Activated naive CD4-positive, alpha-beta T cell treated with anti-CD3 and anti-CD28 coated beads, Interleukin-2, amount 50 U/mL, for 24 hours (primary cell): ENCODE data around the gene ISYNA1.
A peak's percentile ranks its signal among the peaks of the same experiment; 100 is the strongest.

Source experiments
- H3K27ac Mint-ChIP-seq: one replicate; pipeline ENCODE4 v1.8.0; 2021; ENCODE audit warnings: mild to moderate bottlenecking, mixed read lengths
- H3K27me3 Mint-ChIP-seq: one replicate; pipeline ENCODE4 v1.8.0; 2021; ENCODE audit warnings: mixed read lengths
- H3K36me3 Mint-ChIP-seq: one replicate; pipeline ENCODE4 v1.8.0; 2021; ENCODE audit warnings: mixed read lengths
- H3K4me1 Mint-ChIP-seq: one replicate; pipeline ENCODE4 v1.8.0; 2021; ENCODE audit warnings: mixed read lengths
- H3K4me3 Mint-ChIP-seq: one replicate; pipeline ENCODE4 v1.8.0; 2021; ENCODE audit warnings: mild to moderate bottlenecking, mixed read lengths
- H3K9me3 Mint-ChIP-seq: one replicate; pipeline ENCODE4 v1.8.0; 2021; ENCODE audit warnings: mixed read lengths

The ISYNA1 gene

DNA sequence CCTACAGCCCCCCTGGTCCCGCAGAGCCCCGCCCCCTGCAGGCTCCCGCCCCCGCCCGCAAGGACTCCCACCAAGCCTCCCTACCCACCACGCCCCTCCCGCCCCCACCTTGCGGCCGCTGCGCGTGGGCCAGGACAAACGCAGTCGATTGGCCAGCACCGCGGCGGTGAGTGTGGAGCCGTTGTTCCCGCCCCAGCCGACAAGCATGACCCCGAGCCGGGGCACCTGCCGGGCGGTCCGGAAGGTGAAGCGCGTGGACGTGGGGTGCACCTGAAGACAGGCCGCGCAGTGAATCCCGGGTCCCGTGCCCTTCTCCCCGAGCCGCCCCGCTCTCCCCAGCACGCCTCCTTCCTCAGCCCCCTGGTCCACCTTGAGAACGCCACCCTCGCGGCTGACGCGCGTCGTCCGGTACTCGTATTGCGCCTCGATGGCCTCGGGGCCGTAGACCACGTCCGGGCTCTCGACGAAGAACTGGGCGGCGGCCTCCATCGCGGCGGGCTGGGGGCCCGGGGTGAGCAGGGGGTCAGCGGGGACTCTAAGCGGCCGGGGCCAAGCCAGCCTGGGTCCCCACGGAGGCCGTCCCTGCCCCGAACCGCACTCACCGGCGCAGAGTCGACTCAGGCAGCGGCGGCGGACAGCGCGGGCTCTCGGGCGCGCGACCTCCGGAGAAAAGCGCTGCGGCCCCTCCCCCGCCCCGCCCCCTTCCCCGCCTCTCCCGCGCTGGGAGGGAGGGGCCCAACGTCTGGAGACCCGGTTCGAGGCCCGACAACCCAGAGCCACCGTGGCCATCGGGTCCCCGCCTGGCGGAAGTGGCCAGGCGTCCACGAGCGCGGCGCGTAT lies at the start of gene ISYNA1:
Gene ISYNA1 (minus strand): TSS at position 643 of the 840 bp plus-strand sequence. CDS start 154 bp downstream, at position 489.
- Mint-ChIP-seq H3K4me3 (peak within 1 kb of the TSS; percentile 73), H3K9me3 (no peaks in the 10 kb centered on the region), H3K4me1 (peaks cover 25% of the 10 kb centered on the region), H3K36me3 (peaks cover 3% of the 10 kb centered on the region), H3K27ac (no peak within 1 kb of the TSS), H3K27me3 (no peaks in the 10 kb centered on the region)

DNA sequence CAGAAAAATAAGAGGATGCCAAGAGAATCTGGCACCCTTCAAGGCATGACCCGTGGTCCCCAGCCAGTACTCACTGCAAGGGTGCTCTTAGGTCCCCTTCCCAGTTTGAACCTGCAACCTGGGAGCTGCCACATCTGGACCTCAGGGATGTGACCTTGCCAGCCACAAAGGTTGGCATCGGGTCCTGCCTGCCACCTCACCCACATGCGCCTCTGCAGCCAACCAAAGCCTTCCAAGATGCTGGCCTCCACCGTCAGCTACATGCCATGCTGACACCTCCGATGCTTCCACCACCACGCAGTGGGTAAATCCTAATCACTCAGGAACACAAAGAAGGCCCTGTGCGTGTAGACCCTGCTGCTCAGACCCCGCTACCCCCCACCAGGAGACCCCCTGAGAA lies 48.8 kb upstream of the ISYNA1 start:
- Mint-ChIP-seq H3K4me3 (no peak overlapping the region), H3K9me3 (no peaks in the 10 kb centered on the region)

DNA sequence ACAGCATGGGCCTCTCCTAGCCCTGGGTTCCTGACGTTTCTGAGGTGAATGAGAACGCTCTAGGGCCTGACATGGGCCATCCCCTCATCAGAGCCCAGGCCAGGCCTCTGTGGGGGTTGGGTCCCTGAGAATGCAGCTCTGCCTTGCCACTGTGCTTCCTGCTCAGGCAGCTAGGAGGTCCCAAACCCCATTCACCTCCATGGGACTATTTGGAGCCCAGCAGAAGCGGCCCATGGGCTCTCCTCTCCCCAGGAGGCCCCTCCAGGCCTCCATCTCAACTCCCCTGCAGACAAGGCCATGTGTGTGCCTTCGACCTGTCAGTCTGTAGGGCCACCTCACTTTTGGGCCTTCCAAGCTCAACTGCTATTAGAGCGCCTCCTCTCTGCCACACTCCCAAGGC lies 47.1 kb upstream of the ISYNA1 start:
- Mint-ChIP-seq H3K36me3 (no peaks in the 10 kb centered on the region), H3K27me3 (no peaks in the 10 kb centered on the region), H3K4me1 (peaks cover 70% of the 10 kb centered on the region), H3K27ac (no peak overlapping the region), H3K9me3 (no peaks in the 10 kb centered on the region), H3K4me3 (no peak overlapping the region)

More for the DNA sequence above, 48.8 kb upstream of the ISYNA1 start:
- H3K4me1 Mint-ChIP-seq, result peaks cover 64% of the 10 kb centered on the region
- no peaks in the 10 kb centered on the region for H3K27me3 Mint-ChIP-seq
- H3K27ac Mint-ChIP-seq, result no peak overlapping the region
- no peaks in the 10 kb centered on the region for H3K36me3 Mint-ChIP-seq

DNA sequence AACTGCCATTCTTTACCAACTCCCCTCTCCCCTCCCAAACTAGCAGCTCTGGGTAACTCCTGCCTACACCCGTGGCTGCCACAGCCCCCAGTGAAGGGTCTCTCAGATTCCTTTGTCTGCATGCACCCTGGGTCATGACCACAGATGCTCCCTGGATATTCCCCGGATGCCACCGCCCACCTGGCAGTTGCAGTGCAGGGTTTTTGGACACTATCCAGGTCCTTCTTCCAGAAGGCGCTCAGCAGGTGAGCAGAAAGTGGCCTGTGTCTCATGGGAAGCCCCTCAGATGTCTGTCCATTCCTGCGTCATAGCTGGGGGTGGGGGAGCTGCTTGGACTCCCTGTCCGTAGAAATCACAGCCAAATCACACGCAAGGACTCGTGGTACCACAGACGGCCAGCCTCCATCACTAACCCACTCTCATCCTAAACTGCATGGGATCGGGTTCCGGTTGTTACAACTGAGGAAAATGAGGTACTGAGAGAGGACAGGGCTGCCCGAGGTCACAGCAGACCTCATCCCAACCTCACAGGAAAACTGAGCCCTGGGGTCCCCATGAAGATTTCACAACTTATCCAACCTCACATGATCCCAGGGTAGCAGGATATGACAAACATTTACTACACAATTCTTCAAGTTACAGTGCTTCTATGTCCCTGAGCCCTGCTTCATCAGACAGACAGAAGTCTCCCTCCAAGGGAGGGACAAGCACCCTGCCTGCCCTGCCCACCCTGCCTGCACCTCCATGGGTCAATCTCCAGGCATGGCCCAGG lies 45.4 kb upstream of the ISYNA1 start:
- H3K36me3 Mint-ChIP-seq, result no peaks in the 10 kb centered on the region
- H3K4me3 Mint-ChIP-seq, result no peak overlapping the region
- no peaks in the 10 kb centered on the region for H3K27me3 Mint-ChIP-seq
- no peaks in the 10 kb centered on the region for H3K9me3 Mint-ChIP-seq
- peaks cover 78% of the 10 kb centered on the region for H3K4me1 Mint-ChIP-seq
- H3K27ac Mint-ChIP-seq, result peak overlapping the region; percentile 46

DNA sequence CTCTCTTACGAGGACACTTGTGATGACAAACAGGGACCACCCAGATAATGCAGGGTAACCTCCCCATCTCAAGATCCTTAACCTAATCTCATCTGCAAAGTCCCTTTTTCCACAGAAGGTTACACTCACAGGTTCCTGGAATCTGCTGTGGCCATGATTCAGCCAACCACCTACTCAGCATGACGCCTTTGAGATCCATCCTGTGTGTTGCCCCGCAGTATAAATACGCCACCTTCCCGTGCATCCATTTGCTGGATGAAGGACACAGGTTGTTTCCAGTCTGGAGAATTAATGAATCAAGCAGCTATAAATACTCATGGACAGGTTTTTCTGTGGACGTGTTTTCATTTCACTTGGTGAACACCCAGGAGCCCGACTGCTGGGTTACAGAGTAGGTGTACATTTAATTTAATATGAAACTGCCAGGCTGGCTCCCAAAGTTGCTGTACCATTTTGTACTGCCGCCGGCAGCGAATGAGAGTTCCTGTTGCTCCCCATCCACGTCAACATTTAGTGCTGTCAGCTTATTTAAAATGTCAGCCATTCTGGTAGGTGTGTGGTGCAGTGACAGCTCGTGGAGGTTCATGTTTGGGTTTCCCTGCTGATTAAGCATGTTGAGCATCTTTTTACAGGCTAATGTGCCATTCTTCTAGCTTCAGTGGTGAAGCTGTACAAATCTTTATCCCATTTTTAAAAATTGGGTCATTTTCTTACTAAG lies 43.7 kb upstream of the ISYNA1 start:
- Mint-ChIP-seq H3K27me3 (no peaks in the 10 kb centered on the region), H3K4me1 (peaks cover 77% of the 10 kb centered on the region), H3K4me3 (no peak overlapping the region), H3K36me3 (no peaks in the 10 kb centered on the region), H3K9me3 (no peaks in the 10 kb centered on the region), H3K27ac (no peak overlapping the region)

DNA sequence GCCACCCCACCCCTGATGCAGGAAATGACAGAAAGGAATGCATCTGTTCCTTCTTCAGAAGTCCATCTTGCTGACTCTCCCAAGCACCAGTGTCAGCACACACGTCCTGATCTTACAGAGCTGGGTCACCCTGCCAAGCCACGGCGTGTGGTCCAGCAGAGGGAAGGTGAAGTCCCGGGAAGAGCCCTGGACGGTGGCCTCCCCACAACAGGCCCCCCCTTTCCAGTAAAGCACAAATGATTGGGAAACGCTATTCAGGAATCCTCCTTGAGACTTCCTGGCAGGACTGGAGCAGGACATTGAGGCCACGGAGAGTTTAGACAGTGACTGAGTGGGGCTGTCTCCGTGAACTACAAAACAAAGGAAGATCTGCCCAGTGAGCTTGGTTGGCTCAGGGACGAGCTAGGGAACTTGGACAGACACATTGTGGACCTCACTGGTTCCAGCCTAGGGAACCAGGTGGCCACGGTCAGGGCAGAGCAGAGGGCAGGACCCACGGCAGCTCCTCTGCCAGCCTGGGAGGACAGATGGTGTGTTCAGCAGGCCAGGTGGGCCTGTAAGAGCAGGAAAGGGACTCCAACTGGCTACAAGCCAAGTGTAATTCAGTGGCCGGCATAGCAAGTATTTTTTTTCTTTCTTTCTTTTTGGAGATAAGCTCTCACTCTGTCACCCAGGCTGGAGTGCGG lies 42.2 kb upstream of the ISYNA1 start:
- H3K36me3 Mint-ChIP-seq, result no peaks in the 10 kb centered on the region
- H3K27me3 Mint-ChIP-seq, result no peaks in the 10 kb centered on the region
- peak overlapping the region; percentile 1 for H3K4me3 Mint-ChIP-seq
- no peaks in the 10 kb centered on the region for H3K9me3 Mint-ChIP-seq
- peaks cover 80% of the 10 kb centered on the region for H3K4me1 Mint-ChIP-seq
- peak overlapping the region; percentile 70 for H3K27ac Mint-ChIP-seq

DNA sequence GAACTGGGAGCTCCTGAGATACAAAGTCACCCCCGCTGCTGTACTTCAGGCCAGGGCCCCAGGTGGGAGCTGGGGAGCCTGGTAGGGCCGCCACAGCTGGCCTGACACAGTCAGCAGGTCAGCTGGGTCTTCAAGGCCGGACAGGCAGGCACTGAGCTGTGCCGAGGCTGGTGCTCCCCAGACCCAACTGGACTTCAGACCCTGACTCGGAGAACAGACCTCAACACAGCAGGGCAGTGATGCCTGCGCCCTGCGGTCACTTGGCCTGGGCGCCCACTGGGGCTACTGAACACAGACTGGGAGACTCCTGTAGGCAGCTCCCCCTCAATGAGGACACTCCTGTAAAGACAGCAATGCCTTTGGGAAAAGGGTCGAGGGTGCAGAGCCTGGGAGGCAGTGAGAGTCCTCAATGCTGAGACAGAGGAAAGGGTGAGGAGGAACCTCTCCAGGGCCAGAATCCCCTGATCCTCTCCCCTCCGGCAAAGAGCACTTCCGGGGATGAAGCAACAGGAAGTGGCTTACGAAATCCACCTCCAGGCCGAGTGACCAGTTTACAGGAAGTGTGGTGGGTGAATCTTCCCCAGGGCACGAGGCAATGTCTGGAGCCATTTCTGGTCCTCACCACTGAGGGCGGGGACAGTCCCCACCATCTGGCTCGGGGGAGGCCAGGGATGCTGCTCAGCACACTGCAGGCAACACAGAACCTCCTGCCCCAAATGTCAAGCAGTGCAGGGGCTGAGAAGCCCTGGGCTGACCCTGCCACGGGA lies 40.8 kb upstream of the ISYNA1 start:
- Mint-ChIP-seq H3K27me3 (no peaks in the 10 kb centered on the region), H3K27ac (peak overlapping the region; percentile 84), H3K36me3 (no peaks in the 10 kb centered on the region), H3K4me1 (peaks cover 75% of the 10 kb centered on the region), H3K4me3 (peak overlapping the region; percentile 74), H3K9me3 (no peaks in the 10 kb centered on the region)

DNA sequence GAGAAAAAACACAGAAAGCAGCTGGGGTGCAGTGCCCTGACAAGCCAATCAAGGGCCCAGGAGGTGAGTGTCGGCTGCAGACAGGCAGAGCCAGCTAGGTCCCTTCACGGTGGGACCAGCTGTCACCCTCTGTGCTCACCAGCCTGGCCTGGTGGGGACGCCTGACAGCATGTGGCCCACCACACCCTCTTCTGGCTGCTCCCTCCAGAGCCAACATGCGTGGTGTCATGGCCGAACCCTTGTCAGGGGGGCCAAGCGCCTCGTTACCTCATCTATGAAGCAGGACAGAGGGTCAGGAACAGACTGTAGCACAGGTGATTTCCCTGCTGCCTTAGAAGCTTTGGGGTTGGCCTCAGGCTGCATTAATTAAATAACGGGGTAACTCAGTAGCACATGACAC lies 40.0 kb upstream of the ISYNA1 start:
- Mint-ChIP-seq H3K9me3 (no peaks in the 10 kb centered on the region), H3K27ac (no peak overlapping the region), H3K4me3 (no peak overlapping the region), H3K4me1 (peaks cover 68% of the 10 kb centered on the region), H3K27me3 (no peaks in the 10 kb centered on the region), H3K36me3 (no peaks in the 10 kb centered on the region)

DNA sequence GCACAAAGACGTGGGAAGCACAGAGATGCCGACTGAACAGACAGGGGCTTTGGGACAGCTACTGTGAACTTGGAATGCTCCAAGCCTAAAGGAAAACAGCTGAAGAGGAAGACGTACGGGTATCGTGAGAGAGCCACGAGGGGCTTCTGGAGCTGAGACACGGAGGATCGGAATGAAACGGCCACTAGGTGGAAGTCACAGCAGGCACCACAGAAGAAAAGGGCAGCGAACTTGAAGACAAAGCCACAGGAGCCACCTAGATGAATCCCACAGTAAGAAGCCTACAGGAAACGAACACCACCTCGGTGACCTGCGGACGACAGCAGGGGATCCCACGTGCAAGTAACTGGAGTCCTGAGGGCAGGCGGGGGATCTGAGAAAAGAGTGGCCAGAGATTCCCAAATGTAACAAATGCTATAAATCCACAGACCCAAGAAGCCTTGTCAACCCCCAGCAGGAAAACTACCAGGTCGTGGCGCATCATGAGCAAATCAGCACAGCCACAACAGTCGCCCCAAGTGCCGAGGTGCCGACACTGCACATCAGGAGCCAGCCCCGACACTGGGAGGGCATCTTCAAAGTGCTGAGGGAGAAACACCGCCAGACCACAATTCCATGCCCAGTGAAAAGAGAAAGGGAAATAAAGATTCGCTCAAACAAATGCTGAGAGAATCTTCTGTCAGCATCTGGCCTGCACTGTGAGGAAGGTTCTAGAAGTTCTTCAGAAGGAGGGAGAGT lies 39.3 kb upstream of the ISYNA1 start:
- Mint-ChIP-seq H3K27me3 (no peaks in the 10 kb centered on the region), H3K9me3 (no peaks in the 10 kb centered on the region), H3K4me1 (peaks cover 64% of the 10 kb centered on the region), H3K27ac (peak overlapping the region; percentile 68), H3K4me3 (no peak overlapping the region), H3K36me3 (no peaks in the 10 kb centered on the region)

DNA sequence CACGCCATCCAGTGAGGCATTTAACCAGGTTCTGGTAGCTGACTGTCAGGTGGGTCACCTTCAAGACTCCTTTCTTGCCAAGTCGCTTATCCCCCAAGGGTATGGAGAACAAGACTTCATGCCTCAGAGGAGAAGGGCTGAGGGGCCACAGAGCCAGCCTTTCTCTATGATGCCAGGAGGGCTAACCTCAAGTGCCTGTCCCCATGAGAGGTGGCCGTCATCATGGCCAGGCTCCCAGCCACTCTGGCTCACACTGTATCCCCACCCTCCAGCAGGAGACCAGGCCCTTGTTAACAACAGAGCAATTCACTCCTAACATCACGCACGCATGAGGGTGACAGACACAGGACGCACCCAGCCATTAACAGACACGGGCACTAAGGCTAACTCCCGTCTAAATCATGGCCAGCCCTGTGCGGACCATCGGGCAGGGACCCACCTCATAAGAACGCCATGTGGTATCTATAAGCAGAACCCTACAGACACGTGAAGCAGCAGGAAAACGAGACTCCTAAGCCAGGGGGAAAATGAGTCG lies 38.6 kb upstream of the ISYNA1 start:
- H3K9me3 Mint-ChIP-seq, result no peaks in the 10 kb centered on the region
- no peak overlapping the region for H3K4me3 Mint-ChIP-seq
- H3K27me3 Mint-ChIP-seq, result no peaks in the 10 kb centered on the region
- H3K27ac Mint-ChIP-seq, result peak overlapping the region; percentile 68
- H3K36me3 Mint-ChIP-seq, result no peaks in the 10 kb centered on the region
- H3K4me1 Mint-ChIP-seq, result peaks cover 60% of the 10 kb centered on the region

DNA sequence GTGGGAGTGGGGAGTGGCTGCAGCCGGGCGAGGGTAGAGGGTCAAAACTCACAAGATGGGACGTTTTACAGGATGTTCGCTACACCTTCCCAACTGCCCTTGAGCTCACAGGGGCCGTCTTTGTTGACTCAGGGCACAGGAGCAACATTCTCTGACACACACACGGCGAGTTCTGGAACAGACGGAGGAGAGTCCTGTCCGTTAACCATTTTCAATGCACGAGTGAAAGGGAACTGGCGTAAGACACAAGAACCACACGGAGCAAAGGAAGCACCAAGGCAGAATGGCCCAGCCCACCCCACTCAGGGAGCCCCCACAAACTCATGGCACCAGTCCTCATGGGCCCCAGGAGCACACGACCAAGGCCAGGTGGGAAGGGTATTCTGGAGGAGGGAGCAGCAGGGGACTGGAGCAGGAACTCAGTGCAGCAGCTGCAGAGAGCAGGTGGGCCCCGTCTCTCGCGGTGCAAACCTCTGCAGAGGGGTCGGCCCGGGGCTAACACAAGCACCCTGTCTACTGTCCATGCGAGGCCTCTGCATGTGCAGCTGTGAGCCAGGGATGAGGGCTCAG lies 37.9 kb upstream of the ISYNA1 start:
- no peaks in the 10 kb centered on the region for H3K9me3 Mint-ChIP-seq
- H3K27ac Mint-ChIP-seq, result peak overlapping the region; percentile 48
- peaks cover 53% of the 10 kb centered on the region for H3K4me1 Mint-ChIP-seq
- H3K27me3 Mint-ChIP-seq, result no peaks in the 10 kb centered on the region
- no peaks in the 10 kb centered on the region for H3K36me3 Mint-ChIP-seq
- H3K4me3 Mint-ChIP-seq, result no peak overlapping the region

DNA sequence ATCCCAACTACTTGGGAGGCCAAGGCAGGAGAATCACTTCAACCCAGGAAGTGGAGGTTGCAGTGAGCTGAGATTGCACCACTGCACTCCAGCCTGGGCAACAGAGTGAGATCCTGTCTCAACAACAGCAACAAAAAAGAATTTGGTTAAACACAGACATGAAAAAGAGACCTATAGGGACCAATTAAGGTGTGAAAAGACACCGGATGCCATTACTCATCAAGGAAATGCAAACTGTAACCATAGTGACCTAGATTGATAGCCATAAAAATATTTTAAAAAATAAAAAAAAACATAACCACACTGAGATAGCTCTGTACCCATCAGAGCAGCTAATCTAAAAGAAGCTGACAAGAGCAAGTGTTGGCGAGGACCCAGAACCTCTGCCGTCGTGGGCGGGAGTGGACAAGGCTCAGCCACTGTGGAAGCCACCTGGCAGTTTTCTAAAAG lies 37.1 kb upstream of the ISYNA1 start:
- Mint-ChIP-seq H3K4me1 (peaks cover 47% of the 10 kb centered on the region), H3K27me3 (no peaks in the 10 kb centered on the region), H3K36me3 (no peaks in the 10 kb centered on the region), H3K27ac (no peak overlapping the region), H3K9me3 (no peaks in the 10 kb centered on the region), H3K4me3 (no peak overlapping the region)

DNA sequence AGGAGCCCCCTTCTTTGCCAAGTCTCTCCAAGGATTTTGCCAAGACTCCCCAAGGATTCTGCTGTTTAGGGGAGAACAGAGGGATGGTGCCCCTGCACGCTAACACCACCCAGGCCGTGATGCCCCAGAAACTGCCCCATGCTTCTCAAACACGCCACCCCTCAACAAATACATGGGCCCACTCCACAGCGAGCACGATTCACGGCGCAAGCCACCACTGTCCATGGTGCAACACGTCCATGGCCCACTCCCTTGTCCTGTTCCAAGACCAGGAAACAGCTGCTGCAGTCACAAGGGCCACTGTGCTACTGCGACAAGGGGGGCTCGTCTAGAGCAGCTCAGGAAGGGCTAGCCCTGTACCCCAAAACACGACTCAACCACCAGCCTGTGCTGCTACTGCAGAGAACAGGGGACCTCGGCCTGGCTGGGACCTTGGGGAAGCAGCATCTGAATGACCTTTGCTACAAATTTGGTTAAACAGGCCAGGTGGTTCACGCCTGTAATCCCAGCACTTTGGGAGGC lies 36.5 kb upstream of the ISYNA1 start:
- peaks cover 43% of the 10 kb centered on the region for H3K4me1 Mint-ChIP-seq
- H3K27ac Mint-ChIP-seq, result no peak overlapping the region
- H3K27me3 Mint-ChIP-seq, result no peaks in the 10 kb centered on the region
- no peaks in the 10 kb centered on the region for H3K36me3 Mint-ChIP-seq
- no peaks in the 10 kb centered on the region for H3K9me3 Mint-ChIP-seq
- no peak overlapping the region for H3K4me3 Mint-ChIP-seq
